Sigmoid colon (tissue), 7 donors: ENCODE measurements around the gene TTLL4. TPM values are rescaled to one million over a fixed set of nuclear protein-coding genes. Genes with fewer than 3 reads are reported as not detected.

Experiments
- DNase-seq: peaks from one replicate; pipeline ENCODE4 v3.0.0-alpha.2; 2019
- H3K27ac ChIP-seq, 4 donors: fragments of 200-600 bp; sonication (generic); one replicate each; pipeline ENCODE4 v1.5.1; 2016 to 2019; ENCODE audit warnings: mild to moderate bottlenecking in 1 of 4
- H3K27me3 ChIP-seq, 3 donors: fragments of 200-600 bp; sonication (generic); one replicate each; pipeline ENCODE4 v1.5.1; 2019; ENCODE audit warnings: mild to moderate bottlenecking in 1 of 3
- H3K36me3 ChIP-seq, 4 donors: fragments of 200-600 bp; sonication (generic); one replicate each; pipeline ENCODE4 v1.5.1; 2016 to 2019
- H3K4me1 ChIP-seq, 4 donors: fragments of 200-600 bp; sonication (generic); one replicate each; pipeline ENCODE4 v1.5.1; 2017 to 2019
- H3K4me3 ChIP-seq, 4 donors: fragments of 200-600 bp; sonication (generic); one replicate each; pipeline ENCODE4 v1.5.1; 2017 to 2019; ENCODE audit warnings: mild to moderate bottlenecking in 2 of 4, moderate library complexity in 1 of 4
- H3K9me3 ChIP-seq, 4 donors: fragments of 200-600 bp in 3 of 4; sonication (generic) in 3 of 4; one replicate each; pipeline versions ENCODE4 v1.5.1 to v1.6.1; 2013 to 2019
- EP300 ChIP-seq, 4 donors: sonication (generic); formaldehyde crosslinking; IDR thresholded peaks; one replicate each; pipeline ENCODE4 v1.6.1; 2017; ENCODE audit warnings: antibody characterized with exemption in 4 of 4
- POLR2A ChIP-seq, 2 donors: fragments of 450-650 bp; IDR thresholded peaks; one replicate each; pipeline ENCODE4 v1.6.1; 2016; ENCODE audit warnings: antibody characterized with exemption in 2 of 2, mild to moderate bottlenecking in 2 of 2, moderate library complexity in 2 of 2
- POLR2AphosphoS5 ChIP-seq, 4 donors: sonication (generic); formaldehyde crosslinking; IDR thresholded peaks; one replicate each; pipeline ENCODE4 v1.6.1; 2017; ENCODE audit warnings: antibody characterized with exemption in 4 of 4
- WGBS, 2 donors: extraction: QIAGEN DNeasy Blood & Tissue Kit; methylation state at CpG; one replicate each; pipeline ENCODE4 v1.1.7; 2013; 5-methylcytosine and 5-hydroxymethylcytosine counted together
- intact Hi-C: fragments of 100-400 bp; cut with DNase I; formaldehyde crosslinking; loops from one replicate; pipeline ENCODE4 v1.15.1; 2023
- polyA plus RNA-seq, 3 donors: library from polyadenylated mRNA; stranded (reverse); fragments of 200-250 nt; gene quantifications; one replicate each; pipeline ENCODE4 v1.2.3, GENCODE V29; 2013
- total RNA-seq, 4 donors: library from RNA; depleted of rRNA; stranded (reverse); fragments of >200 nt; gene quantifications; one replicate each; pipeline ENCODE4 v1.1.0, GENCODE V29; 2016
- TF ChIP-seq, protein P1 (sequence below), 4 experiments: fragments of 450-650 bp in 3 of 4; fragments of 200-600 bp in 1 of 4; IDR thresholded peaks; one replicate each; pipeline ENCODE4 v1.5.1; 2016 to 2019; ENCODE audit warnings: antibody characterized with exemption in 4 of 4, mild to moderate bottlenecking in 3 of 4, moderate library complexity in 2 of 4
- donor health status: healthy with polysubstance abuse.
- donor health status: Bipolar disorder and iron deficiency.
- donor health status: healthy.

Gene TTLL4
- total and polyA plus RNA-seq, 7 donors: 6.0 to 16.0 (median 11.8) TPM

- no peaks in the 10 kb centered on the region for H3K9me3 ChIP-seq
- DNase-seq: peak; percentile 47
- TF ChIP-seq, protein P1, sequence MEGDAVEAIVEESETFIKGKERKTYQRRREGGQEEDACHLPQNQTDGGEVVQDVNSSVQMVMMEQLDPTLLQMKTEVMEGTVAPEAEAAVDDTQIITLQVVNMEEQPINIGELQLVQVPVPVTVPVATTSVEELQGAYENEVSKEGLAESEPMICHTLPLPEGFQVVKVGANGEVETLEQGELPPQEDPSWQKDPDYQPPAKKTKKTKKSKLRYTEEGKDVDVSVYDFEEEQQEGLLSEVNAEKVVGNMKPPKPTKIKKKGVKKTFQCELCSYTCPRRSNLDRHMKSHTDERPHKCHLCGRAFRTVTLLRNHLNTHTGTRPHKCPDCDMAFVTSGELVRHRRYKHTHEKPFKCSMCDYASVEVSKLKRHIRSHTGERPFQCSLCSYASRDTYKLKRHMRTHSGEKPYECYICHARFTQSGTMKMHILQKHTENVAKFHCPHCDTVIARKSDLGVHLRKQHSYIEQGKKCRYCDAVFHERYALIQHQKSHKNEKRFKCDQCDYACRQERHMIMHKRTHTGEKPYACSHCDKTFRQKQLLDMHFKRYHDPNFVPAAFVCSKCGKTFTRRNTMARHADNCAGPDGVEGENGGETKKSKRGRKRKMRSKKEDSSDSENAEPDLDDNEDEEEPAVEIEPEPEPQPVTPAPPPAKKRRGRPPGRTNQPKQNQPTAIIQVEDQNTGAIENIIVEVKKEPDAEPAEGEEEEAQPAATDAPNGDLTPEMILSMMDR (IDR thresholded peaks at IDR 0.05): no peak
- TF ChIP-seq POLR2A (IDR thresholded peaks at IDR 0.05) (no peak), EP300 (IDR thresholded peaks at IDR 0.05) (no peak), POLR2AphosphoS5 (IDR thresholded peaks at IDR 0.05) (no peak)
- H3K27me3 ChIP-seq: no peaks in the 10 kb centered on the region
- peaks cover 0 to 11% (median 10%) of the 10 kb centered on the region in 4 donors for H3K4me1 ChIP-seq
- 90 to 93% methylated on average over 15 of the region's 15 CpGs for WGBS, 2 donors
- H3K36me3 ChIP-seq: peaks cover 31 to 78% (median 53%) of the 10 kb centered on the region in 4 donors
- intact Hi-C loops: no loop called here
- no peak overlapping the region for H3K4me3 ChIP-seq
- no peak overlapping the region for H3K27ac ChIP-seq
Observed at GRCh38 chr2:218663901-218664300, 46.7 kb upstream of the TTLL4 start.

- DNase-seq: peak; percentile 46
- Histone ChIP-seq H3K9me3 (no peaks in the 10 kb centered on the region), H3K4me1 (peaks cover 0 to 10% (median 10%) of the 10 kb centered on the region in 4 donors), H3K4me3 (no peak overlapping the region), H3K27ac (no peak overlapping the region), H3K27me3 (no peaks in the 10 kb centered on the region), H3K36me3 (peaks cover 31 to 78% (median 53%) of the 10 kb centered on the region in 4 donors)
- intact Hi-C loops: no loop called here
- WGBS, 2 donors: 96% methylated on average over 7 of the region's 7 CpGs
- no peak for TF ChIP-seq EP300 (IDR thresholded peaks at IDR 0.05)
- TF ChIP-seq, protein P1 (IDR thresholded peaks at IDR 0.05): no peak
- no peak for TF ChIP-seq POLR2A (IDR thresholded peaks at IDR 0.05)
- no peak for TF ChIP-seq POLR2AphosphoS5 (IDR thresholded peaks at IDR 0.05)
Observed at GRCh38 chr2:218664653-218665052, 46.0 kb upstream of the TTLL4 start.

- WGBS, 2 donors: 41 to 45% methylated on average over 12 of the region's 12 CpGs
- H3K27me3 ChIP-seq: no peaks in the 10 kb centered on the region
- H3K4me3 ChIP-seq: peak overlapping the region; percentile 69 to 81 (median 74)
- no peak for TF ChIP-seq POLR2A (IDR thresholded peaks at IDR 0.05)
- TF ChIP-seq EP300 (IDR thresholded peaks at IDR 0.05): no peak
- TF ChIP-seq, protein P1 (IDR thresholded peaks at IDR 0.05): no peak
- TF ChIP-seq POLR2AphosphoS5 (IDR thresholded peaks at IDR 0.05): no peak
- peak overlapping the region; percentile 78 to 84 (median 81) for H3K27ac ChIP-seq
- H3K9me3 ChIP-seq: no peaks in the 10 kb centered on the region
- peaks cover 0 to 39% (median 18%) of the 10 kb centered on the region in 4 donors for H3K36me3 ChIP-seq
- intact Hi-C loops: no loop called here
- H3K4me1 ChIP-seq: peaks cover 0 to 18% (median 16%) of the 10 kb centered on the region in 4 donors
- DNase-seq: peak; percentile 28
Observed at GRCh38 chr2:218671097-218671653, 39.5 kb upstream of the TTLL4 start.

DNA sequence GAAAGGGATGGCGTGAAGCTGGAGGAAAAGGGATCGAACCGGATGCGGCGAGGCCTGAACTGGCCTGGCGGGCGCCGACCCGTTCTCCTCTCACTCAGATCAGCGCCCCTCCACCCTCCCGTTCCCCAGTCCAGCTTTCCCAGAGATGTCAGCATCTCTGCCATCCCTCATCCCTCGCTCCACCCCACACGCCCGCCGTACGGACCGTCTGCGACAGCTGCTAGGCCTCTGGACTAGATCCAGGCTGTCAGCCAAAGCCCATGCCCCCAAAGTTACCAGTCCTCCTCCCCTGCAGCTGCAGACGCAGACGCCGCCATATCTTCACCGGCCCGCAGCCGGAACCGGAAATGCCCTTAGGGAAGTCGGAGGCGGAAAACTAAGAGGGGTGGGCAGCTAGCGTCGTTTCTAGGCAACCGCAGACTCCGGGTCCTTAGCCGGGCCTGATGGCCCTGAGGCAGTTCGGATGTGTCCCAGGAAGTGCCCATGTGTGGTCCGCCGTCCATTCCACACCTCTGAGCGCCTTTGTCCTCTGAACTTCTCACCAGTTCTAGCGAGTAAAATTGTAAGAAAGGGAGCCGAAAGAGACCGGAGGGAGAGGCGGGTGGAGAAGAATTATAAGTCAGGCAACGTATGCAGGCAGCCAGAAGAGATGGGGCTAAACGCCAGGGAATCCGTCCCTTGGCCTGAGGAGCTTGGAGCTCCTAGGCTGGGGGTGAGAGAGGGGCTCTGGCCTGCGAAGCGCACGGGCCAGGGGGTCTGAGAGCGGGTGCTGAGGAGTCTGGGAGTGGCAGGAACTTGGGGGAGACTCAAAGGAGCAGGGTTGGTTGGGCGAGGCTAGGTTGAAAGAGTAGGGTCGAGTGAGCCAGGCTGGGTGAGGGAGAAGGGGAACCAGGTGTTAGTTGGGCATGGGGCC is 38.7 kb upstream of the TTLL4 start, which contains the start of the genes RNF25 and STK36:
TSS of gene RNF25 (minus strand) at position 349 of the 913 bp plus-strand sequence. CDS start at position 317, 32 bp downstream.
TSS of gene STK36 (plus strand) at position 433 of the 913 bp plus-strand sequence. CDS start 744 bp downstream, outside the sequence.
- H3K4me1 ChIP-seq: peaks cover 0 to 18% (median 16%) of the 10 kb centered on the region in 4 donors
- H3K36me3 ChIP-seq: peaks cover 0 to 37% (median 14%) of the 10 kb centered on the region in 4 donors
- H3K27me3 ChIP-seq: no peaks in the 10 kb centered on the region
- no peaks in the 10 kb centered on the region for H3K9me3 ChIP-seq
- H3K4me3 ChIP-seq: peak within 1 kb of the TSS; percentile 69 to 81 (median 74)
- WGBS, 2 donors: 0% methylated on average over 49 of the region's 49 CpGs
- peak within 1 kb of the TSS; percentile 78 to 84 (median 81) for H3K27ac ChIP-seq
- intact Hi-C loops: no loop called here
- TF ChIP-seq EP300 (IDR thresholded peaks at IDR 0.05) (no peak), POLR2A (IDR thresholded peaks at IDR 0.05) (peak; percentile 82 to 85), POLR2AphosphoS5 (IDR thresholded peaks at IDR 0.05) (peak; percentile 78 to 96 (median 90))
- DNase-seq: peak; percentile 91

DNA sequence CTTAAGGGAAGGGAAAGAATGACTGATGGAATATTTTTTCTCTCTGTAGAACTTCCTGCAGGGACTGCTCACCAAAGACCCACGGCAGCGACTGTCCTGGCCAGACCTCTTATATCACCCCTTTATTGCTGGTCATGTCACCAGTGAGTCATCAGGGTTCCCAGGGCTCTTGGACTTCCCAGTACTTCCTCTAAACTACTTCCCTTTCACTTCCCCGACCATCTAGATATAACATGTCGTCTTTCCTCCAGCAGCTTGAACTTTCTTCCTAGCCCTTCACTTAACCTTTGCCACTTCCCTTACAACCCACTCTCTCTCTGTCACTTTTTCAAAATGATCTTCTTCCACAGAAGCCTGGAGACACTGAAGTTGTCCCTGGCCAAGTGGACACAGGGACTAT is 31.5 kb upstream of the TTLL4 start:
- H3K36me3 ChIP-seq: peaks cover 13 to 79% (median 15%) of the 10 kb centered on the region in 4 donors
- H3K4me1 ChIP-seq: no peaks in the 10 kb centered on the region
- TF ChIP-seq POLR2AphosphoS5 (IDR thresholded peaks at IDR 0.05) (no peak), POLR2A (IDR thresholded peaks at IDR 0.05) (no peak), EP300 (IDR thresholded peaks at IDR 0.05) (no peak)
- TF ChIP-seq, protein P1 (IDR thresholded peaks at IDR 0.05): no peak
- intact Hi-C loops: no loop called here
- WGBS, 2 donors: 72 to 74% methylated on average over 4 of the region's 4 CpGs
- no peaks in the 10 kb centered on the region for H3K27me3 ChIP-seq
- H3K9me3 ChIP-seq: no peaks in the 10 kb centered on the region
- peak; percentile 63 for DNase-seq
- H3K4me3 ChIP-seq: no peak overlapping the region
- no peak overlapping the region for H3K27ac ChIP-seq
